A549 (cell line): Measurements from ENCODE around the gene SLC45A1. TPM values are rescaled to one million over a fixed set of nuclear protein-coding genes. Genes with fewer than 3 reads are reported as not detected.

Source experiments
- ATAC-seq, 2 experiments: fragments of 200-7000 bp in 1 of 2; fragments of >200 bp in 1 of 2; cut with Nextera tagmentation in 1 of 2; cut with Tn5 transposase in 1 of 2; 3 replicates each; pipeline versions ENCODE4 v1.8.0 to v1.9.1; 2018 to 2020; ENCODE audit warnings: mild to moderate bottlenecking in 1 of 2, moderate library complexity in 1 of 2
- CTCF ChIA-PET: fragments of 300-600 bp; sonication (Branson Sonifier 250); formaldehyde crosslinking; extraction: SDS; loops from one replicate; lab custom pipeline; 2021; ENCODE audit warnings: antibody characterized with exemption, inconsistent platforms; lab: Yijun Ruan, JAX
- POLR2A ChIA-PET: fragments of 350-600 bp; formaldehyde crosslinking; extraction: SDS; loops from one replicate; lab custom pipeline; 2021; ENCODE audit warnings: antibody characterized with exemption, inconsistent platforms; lab: Yijun Ruan, JAX
- DNase-seq, 2 experiments: peaks; one replicate each; pipeline versions ENCODE4 v3.0.0 to v3.0.0-alpha.2; 2011 to 2016; ENCODE audit warnings: low read depth in 1 of 2, low spot score in 1 of 2
- FAIRE-seq: peaks from 2 replicates; lab custom pipeline; 2011; peaks lifted over from hg19 to GRCh38; lab: Jason Lieb, UNC
- H3K27ac ChIP-seq, 2 experiments: fragments of >200 bp; sonication (Bioruptor Twin); formaldehyde crosslinking; 3 replicates each; pipeline ENCODE4 v1.5.1; 2016 to 2017
- H3K4me1 ChIP-seq: fragments of >200 bp; sonication (Bioruptor Twin); formaldehyde crosslinking; 3 replicates; pipeline ENCODE4 v1.6.1; 2016
- H3K4me2 ChIP-seq: fragments of >200 bp; sonication (Bioruptor Twin); formaldehyde crosslinking; 3 replicates; pipeline ENCODE4 v1.6.1; 2016
- H3K4me3 ChIP-seq: fragments of >200 bp; sonication (Bioruptor Twin); formaldehyde crosslinking; 3 replicates; pipeline ENCODE4 v1.5.1; 2016
- H3K9me3 ChIP-seq: fragments of >200 bp; sonication (Bioruptor Twin); formaldehyde crosslinking; 3 replicates; pipeline ENCODE4 v1.6.1; 2016
- HEYL ChIP-seq: fragments of 250-450 bp; sonication (Bioruptor Pico); IDR thresholded peaks from 2 replicates; pipeline ENCODE4 v1.8.0; 2021; ENCODE audit warnings: mild to moderate bottlenecking, moderate library complexity
- HOXB13 ChIP-seq: fragments of 250-450 bp; sonication (Bioruptor Pico); IDR thresholded peaks from 2 replicates; pipeline ENCODE4 v1.5.0; 2020; ENCODE audit warnings: low read depth, mild to moderate bottlenecking, moderate library complexity
- ZSCAN20 ChIP-seq: fragments of 250-450 bp; sonication (Bioruptor Pico); IDR thresholded peaks from 2 replicates; pipeline ENCODE4 v1.8.0; 2022; ENCODE audit warnings: mild to moderate bottlenecking, moderate library complexity
- WGBS: methylation state at CpG from one replicate; pipeline ENCODE4 v1.1.6; 2017; ENCODE audit errors: missing lambda C conversion rate; 5-methylcytosine and 5-hydroxymethylcytosine counted together
- polyA plus RNA-seq, 4 experiments: library from polyadenylated mRNA; depleted of rRNA in 3 of 4; stranded (reverse); fragments of >200 nt; fragmentation: RNase III in 1 of 4; extraction: RNeasy Plus Mini Kit Qiagen cat#74134 plus additional on column Dnase treatment in 1 of 4; gene quantifications; 2 replicates in 3 of 4; 3 replicates in 1 of 4; pipeline ENCODE4 v1.2.3, GENCODE V29; 2011 to 2017
- TF ChIP-seq, protein P1 (sequence below): fragments of 200-600 bp; sonication (generic); IDR thresholded peaks from 2 replicates; pipeline ENCODE4 v1.6.1; 2016; ENCODE audit warnings: antibody characterized with exemption, mild to moderate bottlenecking, moderate library complexity
- TF ChIP-seq, protein P2 (sequence below): fragments of 450-650 bp; IDR thresholded peaks from 2 replicates; pipeline ENCODE4 v1.6.1; 2014; ENCODE audit warnings: antibody characterized with exemption
- TF ChIP-seq, protein P3 (sequence below): IDR thresholded peaks from 2 replicates; pipeline ENCODE4 v1.6.1; 2012
- TF ChIP-seq, protein P4 (sequence below): fragments of 150-350 bp; IDR thresholded peaks from 2 replicates; pipeline ENCODE4 v1.6.1; 2014; ENCODE audit warnings: low read depth, mild to moderate bottlenecking, low read length
- TF ChIP-seq, protein P5 (sequence below): IDR thresholded peaks from 2 replicates; pipeline ENCODE4 v1.6.1; 2012

Gene SLC45A1
- polyA plus RNA-seq, 2 of the 4 experiments (the other 2 are of a cell fraction), result 1.6 to 1.8 TPM

DNA sequence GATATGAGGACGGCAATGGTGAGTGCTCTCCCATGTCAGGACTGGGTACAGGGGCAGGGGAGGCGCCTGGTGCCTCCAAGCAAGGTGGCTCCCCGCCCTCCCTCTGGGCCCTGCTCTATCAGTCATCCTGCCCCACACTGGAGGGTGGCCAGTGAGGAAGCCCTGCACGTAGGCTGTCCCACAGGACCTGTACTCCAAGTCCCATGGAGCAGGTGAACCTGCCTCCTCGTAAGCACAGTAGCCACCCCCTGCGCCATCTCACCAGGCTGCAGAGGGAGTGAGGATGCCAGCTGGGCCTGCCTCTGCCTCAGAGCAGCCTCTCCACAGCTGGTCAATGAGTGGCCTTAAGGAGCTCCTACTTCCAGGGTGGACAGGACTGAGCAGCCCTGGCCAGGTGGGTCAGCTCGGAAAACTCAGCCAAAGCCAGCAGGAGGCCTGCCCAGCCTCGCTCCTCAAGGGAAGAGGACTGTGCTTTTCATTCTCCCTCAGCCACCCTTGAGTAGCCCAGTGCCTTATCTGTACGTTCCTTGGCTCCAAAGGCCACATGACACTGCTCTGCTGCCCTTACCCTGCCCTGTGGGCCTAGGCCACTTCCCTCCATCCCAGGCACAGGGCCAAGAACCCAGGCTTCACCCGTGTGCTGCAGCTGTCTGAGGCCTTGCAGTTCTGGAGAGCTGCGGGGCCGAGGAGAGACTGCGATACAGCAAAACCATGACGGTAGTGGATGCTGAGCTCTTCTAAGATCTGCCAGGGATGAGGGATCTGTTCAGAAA, 39.6 kb downstream of the SLC45A1 start (continued):
- TF ChIP-seq, protein P1, sequence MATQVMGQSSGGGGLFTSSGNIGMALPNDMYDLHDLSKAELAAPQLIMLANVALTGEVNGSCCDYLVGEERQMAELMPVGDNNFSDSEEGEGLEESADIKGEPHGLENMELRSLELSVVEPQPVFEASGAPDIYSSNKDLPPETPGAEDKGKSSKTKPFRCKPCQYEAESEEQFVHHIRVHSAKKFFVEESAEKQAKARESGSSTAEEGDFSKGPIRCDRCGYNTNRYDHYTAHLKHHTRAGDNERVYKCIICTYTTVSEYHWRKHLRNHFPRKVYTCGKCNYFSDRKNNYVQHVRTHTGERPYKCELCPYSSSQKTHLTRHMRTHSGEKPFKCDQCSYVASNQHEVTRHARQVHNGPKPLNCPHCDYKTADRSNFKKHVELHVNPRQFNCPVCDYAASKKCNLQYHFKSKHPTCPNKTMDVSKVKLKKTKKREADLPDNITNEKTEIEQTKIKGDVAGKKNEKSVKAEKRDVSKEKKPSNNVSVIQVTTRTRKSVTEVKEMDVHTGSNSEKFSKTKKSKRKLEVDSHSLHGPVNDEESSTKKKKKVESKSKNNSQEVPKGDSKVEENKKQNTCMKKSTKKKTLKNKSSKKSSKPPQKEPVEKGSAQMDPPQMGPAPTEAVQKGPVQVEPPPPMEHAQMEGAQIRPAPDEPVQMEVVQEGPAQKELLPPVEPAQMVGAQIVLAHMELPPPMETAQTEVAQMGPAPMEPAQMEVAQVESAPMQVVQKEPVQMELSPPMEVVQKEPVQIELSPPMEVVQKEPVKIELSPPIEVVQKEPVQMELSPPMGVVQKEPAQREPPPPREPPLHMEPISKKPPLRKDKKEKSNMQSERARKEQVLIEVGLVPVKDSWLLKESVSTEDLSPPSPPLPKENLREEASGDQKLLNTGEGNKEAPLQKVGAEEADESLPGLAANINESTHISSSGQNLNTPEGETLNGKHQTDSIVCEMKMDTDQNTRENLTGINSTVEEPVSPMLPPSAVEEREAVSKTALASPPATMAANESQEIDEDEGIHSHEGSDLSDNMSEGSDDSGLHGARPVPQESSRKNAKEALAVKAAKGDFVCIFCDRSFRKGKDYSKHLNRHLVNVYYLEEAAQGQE, result no peak
- TF ChIP-seq HEYL (CRISPR knock-in tag) (no peak), HOXB13 (CRISPR knock-in tag) (no peak)
- TF ChIP-seq, protein P2, sequence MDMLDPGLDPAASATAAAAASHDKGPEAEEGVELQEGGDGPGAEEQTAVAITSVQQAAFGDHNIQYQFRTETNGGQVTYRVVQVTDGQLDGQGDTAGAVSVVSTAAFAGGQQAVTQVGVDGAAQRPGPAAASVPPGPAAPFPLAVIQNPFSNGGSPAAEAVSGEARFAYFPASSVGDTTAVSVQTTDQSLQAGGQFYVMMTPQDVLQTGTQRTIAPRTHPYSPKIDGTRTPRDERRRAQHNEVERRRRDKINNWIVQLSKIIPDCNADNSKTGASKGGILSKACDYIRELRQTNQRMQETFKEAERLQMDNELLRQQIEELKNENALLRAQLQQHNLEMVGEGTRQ, result no peak

DNA sequence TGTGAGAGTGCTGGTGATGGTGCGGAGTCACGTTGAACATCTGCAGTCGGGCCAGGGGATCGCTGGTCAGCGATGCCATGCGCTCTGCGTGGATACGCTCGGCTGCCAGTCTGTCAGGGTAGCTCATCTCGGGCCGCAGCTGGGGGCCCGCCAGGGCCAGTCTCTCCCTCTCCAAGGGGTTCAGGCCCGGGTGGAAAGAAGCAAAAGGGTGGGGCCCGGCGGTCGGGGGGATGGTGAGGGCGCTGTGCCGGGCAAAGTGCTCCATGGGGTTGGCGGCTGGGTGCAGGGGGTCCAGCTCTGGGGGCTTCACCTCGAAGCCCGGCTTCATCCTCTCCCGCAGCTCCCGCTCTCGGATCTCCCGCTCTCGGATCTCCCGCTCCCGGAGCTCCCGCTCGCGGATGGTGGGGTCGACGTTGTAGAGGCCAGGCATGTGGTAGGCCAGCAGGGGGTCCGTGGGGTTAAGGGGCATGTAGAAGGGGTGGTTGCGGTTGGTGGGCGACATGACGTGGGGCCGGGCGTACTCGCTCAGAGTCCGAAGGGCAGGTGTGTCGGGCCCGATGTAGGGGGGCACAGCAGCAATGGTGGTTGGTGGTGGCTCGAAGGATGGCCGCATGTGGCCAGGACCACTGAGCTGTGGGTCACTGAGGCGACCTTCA, 40.5 kb downstream of the SLC45A1 start:
- CTCF ChIA-PET, result interaction anchor here (1.0 to 2.5 kb wide), 7 partner anchors 8 to 490 kb away, joined by 3 to 8 read pairs (median 4); no protein-coding TSS in a partner anchor
- DNase-seq (no peak), ATAC-seq (no peak), FAIRE-seq (no peak)
- no peak overlapping the region for H3K4me2 ChIP-seq
- no peak overlapping the region for H3K4me3 ChIP-seq
- 93% methylated on average over 43 of the region's 46 CpGs for WGBS
- no peaks in the 10 kb centered on the region for H3K4me1 ChIP-seq
- TF ChIP-seq ZSCAN20 (CRISPR knock-in tag), result no peak
- TF ChIP-seq, protein P3, sequence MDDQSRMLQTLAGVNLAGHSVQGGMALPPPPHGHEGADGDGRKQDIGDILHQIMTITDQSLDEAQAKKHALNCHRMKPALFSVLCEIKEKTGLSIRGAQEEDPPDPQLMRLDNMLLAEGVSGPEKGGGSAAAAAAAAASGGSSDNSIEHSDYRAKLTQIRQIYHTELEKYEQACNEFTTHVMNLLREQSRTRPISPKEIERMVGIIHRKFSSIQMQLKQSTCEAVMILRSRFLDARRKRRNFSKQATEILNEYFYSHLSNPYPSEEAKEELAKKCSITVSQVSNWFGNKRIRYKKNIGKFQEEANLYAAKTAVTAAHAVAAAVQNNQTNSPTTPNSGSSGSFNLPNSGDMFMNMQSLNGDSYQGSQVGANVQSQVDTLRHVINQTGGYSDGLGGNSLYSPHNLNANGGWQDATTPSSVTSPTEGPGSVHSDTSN, result no peak
- H3K27ac ChIP-seq, result no peak overlapping the region
- no peaks in the 10 kb centered on the region for H3K9me3 ChIP-seq
- POLR2A ChIA-PET, result no interaction called here

DNA sequence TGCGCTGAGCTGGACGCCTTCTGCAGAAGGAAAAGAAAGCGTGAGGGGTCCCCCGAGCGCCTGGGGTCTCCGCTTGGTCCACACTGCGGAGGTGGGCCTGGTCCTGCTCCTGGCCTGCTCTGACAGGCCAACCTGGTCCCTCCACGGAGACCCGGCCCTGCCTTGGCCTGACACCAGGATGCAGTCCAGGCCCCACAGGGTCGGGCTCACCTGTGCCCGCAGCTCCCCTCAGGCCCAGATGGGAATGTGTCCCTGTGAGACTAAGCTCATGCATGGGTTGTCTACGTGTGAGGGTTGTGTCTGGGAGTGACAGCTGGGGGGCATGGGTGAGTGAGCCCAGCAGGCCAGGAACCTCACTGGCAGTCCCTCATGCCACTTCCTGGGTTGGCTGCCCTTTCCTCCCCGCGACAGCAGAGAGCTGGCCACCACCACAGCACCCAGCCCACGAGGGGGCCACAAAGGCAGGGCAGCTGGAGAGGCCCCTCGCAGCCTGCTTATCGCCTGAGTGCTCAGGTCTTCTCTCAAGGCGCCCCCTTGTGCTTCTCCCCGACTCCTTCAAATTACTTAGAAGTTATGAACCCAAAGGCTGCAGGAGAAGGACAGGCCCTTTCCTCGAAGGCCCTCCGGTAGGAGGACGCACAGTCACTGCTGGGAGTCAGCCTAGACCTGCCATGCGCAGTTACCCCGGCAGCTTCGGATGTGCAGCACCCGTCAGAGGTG, 41.1 kb downstream of the SLC45A1 start:
- no peaks in the 10 kb centered on the region for H3K4me1 ChIP-seq
- TF ChIP-seq, protein P4, sequence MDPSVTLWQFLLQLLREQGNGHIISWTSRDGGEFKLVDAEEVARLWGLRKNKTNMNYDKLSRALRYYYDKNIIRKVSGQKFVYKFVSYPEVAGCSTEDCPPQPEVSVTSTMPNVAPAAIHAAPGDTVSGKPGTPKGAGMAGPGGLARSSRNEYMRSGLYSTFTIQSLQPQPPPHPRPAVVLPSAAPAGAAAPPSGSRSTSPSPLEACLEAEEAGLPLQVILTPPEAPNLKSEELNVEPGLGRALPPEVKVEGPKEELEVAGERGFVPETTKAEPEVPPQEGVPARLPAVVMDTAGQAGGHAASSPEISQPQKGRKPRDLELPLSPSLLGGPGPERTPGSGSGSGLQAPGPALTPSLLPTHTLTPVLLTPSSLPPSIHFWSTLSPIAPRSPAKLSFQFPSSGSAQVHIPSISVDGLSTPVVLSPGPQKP, result no peak
- TF ChIP-seq, protein P5, sequence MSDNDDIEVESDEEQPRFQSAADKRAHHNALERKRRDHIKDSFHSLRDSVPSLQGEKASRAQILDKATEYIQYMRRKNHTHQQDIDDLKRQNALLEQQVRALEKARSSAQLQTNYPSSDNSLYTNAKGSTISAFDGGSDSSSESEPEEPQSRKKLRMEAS, result no peak
- ATAC-seq (peak in 1 of 2 experiments; percentile 23; a peak in 2 of 6 replicates), FAIRE-seq (no peak), DNase-seq (no peak)
- H3K27ac ChIP-seq, result no peak overlapping the region
- CTCF ChIA-PET, result interaction anchor here (1.1 to 2.5 kb wide), 4 partner anchors 9 to 490 kb away, joined by 3 to 8 read pairs (median 4); no protein-coding TSS in a partner anchor
- POLR2A ChIA-PET, result no interaction called here
- H3K4me3 ChIP-seq, result no peak overlapping the region
- 91% methylated on average over 11 of the region's 26 CpGs for WGBS
- no peaks in the 10 kb centered on the region for H3K9me3 ChIP-seq
- H3K4me2 ChIP-seq, result no peak overlapping the region
